ENCODE results near the gene NUMA1.
A peak's percentile ranks its signal among the peaks of the same experiment; 100 is the strongest.

Gene NUMA1

DNA sequence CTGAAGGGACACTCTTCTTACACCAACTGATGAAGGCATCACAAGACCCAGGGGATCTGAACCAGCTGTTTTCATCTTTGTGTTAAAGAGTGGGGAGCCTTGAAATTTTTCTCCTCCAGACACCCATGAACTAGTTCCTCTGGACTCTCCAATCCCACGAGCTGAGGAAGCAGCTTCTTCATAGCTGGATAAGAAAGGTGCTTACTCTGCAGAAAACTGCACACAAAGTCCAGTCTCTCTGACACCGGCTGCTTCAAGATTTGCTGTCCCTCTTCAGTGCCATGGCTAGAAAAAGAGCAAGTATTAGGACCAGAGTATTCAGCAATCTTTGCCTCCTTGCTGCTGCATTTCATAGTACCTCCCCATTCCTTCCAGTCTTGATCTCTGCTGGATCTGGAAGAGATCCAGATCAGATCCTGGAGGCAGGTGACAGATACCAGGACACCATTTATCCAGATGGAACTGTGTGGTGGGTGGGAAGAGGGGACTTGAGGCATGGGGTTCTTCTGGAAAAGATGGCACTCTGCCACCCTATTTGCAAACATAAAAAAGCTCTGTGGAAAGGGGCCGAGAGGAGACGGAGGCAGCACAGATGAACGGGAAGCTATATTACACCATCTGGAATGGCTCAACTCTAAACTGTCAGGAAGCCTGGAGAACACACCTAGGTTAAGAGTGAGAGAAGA is 56.1 kb downstream of the NUMA1 start:
- no peak overlapping the region for H3K4me3 ChIP-seq (replicated peaks; ENCODE audit: low read depth, low read length)
- TF ChIP-seq, protein P1, sequence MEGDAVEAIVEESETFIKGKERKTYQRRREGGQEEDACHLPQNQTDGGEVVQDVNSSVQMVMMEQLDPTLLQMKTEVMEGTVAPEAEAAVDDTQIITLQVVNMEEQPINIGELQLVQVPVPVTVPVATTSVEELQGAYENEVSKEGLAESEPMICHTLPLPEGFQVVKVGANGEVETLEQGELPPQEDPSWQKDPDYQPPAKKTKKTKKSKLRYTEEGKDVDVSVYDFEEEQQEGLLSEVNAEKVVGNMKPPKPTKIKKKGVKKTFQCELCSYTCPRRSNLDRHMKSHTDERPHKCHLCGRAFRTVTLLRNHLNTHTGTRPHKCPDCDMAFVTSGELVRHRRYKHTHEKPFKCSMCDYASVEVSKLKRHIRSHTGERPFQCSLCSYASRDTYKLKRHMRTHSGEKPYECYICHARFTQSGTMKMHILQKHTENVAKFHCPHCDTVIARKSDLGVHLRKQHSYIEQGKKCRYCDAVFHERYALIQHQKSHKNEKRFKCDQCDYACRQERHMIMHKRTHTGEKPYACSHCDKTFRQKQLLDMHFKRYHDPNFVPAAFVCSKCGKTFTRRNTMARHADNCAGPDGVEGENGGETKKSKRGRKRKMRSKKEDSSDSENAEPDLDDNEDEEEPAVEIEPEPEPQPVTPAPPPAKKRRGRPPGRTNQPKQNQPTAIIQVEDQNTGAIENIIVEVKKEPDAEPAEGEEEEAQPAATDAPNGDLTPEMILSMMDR (IDR thresholded peaks at IDR 0.05; ENCODE audit: low read length, missing control alignments) = no peak

DNA sequence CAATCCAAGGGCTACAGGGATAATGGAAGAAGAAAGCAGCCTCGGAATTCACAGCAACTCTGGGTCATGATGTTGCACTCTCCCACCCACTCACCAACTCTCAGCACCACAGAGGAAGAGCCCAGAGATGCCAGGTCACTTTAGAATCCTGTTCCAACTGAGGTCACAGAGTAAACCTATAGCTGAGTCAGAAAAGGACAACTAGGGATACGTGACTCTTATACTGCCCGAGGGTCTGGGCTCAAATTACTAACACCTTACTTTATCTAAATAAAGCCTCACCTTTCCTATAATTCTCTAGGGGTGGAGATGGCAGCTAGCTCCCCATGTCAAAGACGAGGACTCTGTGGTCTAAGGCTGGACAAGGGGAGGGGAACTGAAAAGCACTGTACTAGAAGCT is 57.0 kb downstream of the NUMA1 start:
- DNase-seq (ENCODE audit: low read depth) = no peak
- TF ChIP-seq, protein P1 (IDR thresholded peaks at IDR 0.05; ENCODE audit: low read length, missing control alignments) = no peak
- no peak overlapping the region for H3K4me3 ChIP-seq (replicated peaks; ENCODE audit: low read depth, low read length)

More for the DNA sequence above, 56.1 kb downstream of the NUMA1 start:
- DNase-seq (ENCODE audit: low read depth) = no peak

DNA sequence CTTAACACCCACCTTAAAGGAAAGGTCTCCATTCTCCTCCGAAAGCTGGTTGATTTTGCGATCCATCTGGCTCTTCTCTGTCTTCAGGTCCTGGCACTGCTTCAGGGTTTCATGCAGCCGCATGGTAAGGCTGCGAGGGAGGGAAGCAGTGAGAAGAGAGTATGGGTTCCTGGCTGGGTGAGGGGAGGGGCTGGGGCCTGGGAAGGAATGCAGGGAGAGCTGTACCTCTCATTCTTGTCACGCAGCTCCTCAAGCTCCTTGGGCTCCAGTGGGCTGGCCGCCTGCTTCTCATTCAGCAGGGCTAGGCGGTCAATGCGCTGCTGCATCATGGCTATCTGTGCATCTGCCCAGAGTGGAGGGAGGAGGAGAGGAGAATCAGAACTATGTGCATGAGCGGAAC is 62.2 kb downstream of the NUMA1 start:
- H3K4me3 ChIP-seq (replicated peaks; ENCODE audit: low read depth, low read length) = no peak overlapping the region
- TF ChIP-seq, protein P1 (IDR thresholded peaks at IDR 0.05; ENCODE audit: low read length, missing control alignments) = no peak
- DNase-seq (ENCODE audit: low read depth) = no peak

DNA sequence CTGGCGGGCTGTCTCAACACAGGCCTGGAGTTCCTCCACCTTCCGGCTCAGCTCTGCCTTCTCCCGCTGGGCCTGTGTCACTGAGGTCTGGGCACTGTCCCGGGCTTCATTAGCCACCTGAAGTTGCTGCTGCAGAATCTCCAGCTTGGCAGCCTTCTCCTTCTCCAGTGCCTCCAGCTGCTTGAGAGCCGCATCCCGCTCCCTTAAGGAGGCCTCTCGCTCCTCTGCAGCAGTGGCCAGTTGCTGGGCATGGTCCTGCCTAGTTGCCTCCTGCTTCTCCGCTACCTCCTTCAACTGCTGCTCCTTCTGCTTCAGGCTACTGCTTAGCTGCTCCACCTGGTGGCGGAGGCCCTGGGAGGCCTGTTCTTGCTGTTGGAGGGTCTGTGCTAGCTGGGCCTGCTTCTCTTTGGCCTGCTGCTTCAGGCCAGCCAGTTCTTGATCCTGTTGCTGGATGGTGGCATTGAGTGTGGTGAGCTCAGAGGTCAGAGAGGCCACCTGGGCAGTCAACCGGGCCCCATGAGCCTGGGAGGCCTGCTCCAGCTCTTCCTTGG is 64.8 kb downstream of the NUMA1 start:
- no peak overlapping the region for H3K4me3 ChIP-seq (replicated peaks; ENCODE audit: low read depth, low read length)
- DNase-seq (ENCODE audit: low read depth) = peak; percentile 36
- TF ChIP-seq, protein P1 (IDR thresholded peaks at IDR 0.05; ENCODE audit: low read length, missing control alignments) = peak; percentile 43

DNA sequence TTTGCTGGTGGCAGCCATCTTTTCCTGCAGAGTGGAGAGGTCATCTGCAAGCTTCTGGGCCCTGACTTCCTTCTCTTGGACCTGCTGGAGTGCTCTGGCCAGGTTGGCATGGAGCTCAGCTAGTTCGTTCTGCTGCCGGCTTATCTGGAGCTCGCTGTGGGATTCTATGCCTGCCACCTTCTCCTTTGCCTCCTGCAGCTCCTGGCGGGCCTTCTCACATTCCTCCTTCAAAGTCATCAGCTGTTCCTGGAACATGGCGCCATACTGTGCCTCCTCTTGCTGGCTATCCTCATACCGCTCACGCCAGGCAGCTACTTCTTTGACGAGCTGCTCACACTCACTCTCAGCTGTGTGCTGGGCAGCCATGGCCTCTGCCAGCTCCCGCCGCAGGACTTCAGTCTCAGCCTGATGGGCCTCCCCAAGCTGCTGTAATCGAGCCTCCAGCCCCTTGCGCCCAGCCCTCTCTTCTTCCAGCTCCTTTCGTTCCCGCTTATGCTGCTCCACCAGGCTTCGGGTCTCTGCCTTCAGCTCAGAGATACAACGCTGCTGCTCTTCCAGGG is 65.5 kb downstream of the NUMA1 start:
- DNase-seq (ENCODE audit: low read depth) = no peak
- TF ChIP-seq, protein P1 (IDR thresholded peaks at IDR 0.05; ENCODE audit: low read length, missing control alignments) = no peak
- no peak overlapping the region for H3K4me3 ChIP-seq (replicated peaks; ENCODE audit: low read depth, low read length)

DNA sequence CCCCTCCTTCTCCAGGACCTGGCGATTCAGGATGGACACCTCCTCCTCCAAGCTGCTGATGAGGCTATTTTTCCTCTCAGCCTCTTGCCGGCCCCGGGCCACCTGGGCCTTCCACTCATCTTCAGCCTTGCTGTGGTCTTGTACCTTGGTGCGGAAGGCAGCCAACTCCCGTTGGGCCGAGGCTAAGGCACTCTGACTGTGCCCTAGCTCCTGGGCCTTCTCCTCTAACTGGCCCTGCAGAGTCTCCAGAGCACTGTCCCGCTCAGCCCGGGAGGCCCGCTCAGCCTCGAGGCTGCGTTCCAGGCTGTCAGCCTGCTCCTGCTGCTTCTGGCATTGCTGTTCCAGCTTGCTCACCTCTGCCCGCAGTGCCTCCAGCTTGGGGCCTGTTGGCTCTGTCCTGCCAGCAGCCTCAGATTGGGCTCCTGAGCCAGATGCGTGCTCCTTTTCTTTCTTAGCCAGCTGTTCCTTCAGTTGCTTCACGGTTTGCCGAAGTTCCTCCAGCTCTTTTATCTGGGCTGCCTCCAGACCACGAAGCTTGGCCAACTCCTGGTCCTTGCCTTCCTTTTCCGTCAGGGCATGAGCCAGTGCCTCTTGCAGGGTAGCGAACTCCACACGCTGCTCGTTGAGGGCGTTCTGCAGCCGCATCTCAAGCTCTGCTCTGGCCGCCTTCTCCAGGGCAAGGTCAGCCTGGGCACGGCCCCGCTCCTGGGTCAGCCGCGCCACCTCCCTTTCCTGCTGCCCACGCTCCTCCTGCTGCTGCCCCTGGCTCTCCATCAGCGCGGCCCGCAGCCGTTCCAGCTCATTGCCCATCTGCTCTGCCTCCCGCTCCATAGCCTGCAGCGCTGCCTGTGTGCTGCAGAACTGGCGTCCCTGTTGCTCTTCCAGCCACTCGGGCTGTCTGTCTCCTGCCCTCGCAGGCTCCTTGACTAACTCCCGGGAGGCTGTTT is 66.3 kb downstream of the NUMA1 start:
- DNase-seq (ENCODE audit: low read depth) = no peak
- no peak overlapping the region for H3K4me3 ChIP-seq (replicated peaks; ENCODE audit: low read depth, low read length)
- TF ChIP-seq, protein P1 (IDR thresholded peaks at IDR 0.05; ENCODE audit: low read length, missing control alignments) = no peak

Measured in fibroblast of pulmonary artery (primary cell).